Measurements from ENCODE around the gene ZBTB4.

Gene ZBTB4

DNA sequence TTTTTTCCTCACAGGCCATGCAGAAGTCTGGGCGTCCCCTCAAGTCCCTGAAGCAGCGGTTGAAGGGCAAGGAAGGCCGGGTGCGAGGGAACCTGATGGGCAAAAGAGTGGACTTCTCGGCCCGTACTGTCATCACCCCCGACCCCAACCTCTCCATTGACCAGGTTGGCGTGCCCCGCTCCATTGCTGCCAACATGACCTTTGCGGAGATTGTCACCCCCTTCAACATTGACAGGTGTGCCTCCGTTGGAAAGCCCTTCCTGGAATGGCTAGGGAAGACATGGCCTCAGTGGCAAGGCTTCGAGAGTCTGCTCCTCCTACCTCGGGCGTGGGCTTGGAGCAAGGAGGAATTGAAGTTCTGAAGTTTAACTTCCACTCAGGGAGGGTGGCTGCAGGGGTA is 18.2 kb upstream of the ZBTB4 start:
- peaks cover 57% of the 10 kb centered on the region for H4K20me1 ChIP-seq (ENCODE audit: insufficient read depth, low read length)
- 0 out of 2 replicates have a peak, but pooled peaks cover 5% of the 10 kb centered on the region for H3K4me1 ChIP-seq (ENCODE audit: insufficient read depth, low read length)
- H2AFZ ChIP-seq (ENCODE audit: low read depth, low read length): no peak overlapping the region
- DNase-seq (no peak), ATAC-seq (ENCODE audit: insufficient read depth, low read depth) (no peak)
- peaks cover 84% of the 10 kb centered on the region for H3K36me3 ChIP-seq (ENCODE audit: insufficient read depth, low read length)
- H3K4me2 ChIP-seq (ENCODE audit: insufficient read depth, low read length): no peak overlapping the region
- no peaks in the 10 kb centered on the region for H3K9me3 ChIP-seq (ENCODE audit: insufficient read depth, low read length, severe bottlenecking)
- no peak overlapping the region for H3K9ac ChIP-seq (ENCODE audit: low read depth, low read length)
- no peak overlapping the region for H3K4me3 ChIP-seq (ENCODE audit: low read depth in 1 of 2, low read length in 2 of 2)
- no peaks in the 10 kb centered on the region for H3K27me3 ChIP-seq (ENCODE audit: insufficient read depth, low read length, poor library complexity)
- peaks cover 46% of the 10 kb centered on the region for H3K79me2 ChIP-seq (ENCODE audit: insufficient read depth, low read length)
- no peak overlapping the region for H3K27ac ChIP-seq (ENCODE audit: low read length)
- TF ChIP-seq, protein P1, sequence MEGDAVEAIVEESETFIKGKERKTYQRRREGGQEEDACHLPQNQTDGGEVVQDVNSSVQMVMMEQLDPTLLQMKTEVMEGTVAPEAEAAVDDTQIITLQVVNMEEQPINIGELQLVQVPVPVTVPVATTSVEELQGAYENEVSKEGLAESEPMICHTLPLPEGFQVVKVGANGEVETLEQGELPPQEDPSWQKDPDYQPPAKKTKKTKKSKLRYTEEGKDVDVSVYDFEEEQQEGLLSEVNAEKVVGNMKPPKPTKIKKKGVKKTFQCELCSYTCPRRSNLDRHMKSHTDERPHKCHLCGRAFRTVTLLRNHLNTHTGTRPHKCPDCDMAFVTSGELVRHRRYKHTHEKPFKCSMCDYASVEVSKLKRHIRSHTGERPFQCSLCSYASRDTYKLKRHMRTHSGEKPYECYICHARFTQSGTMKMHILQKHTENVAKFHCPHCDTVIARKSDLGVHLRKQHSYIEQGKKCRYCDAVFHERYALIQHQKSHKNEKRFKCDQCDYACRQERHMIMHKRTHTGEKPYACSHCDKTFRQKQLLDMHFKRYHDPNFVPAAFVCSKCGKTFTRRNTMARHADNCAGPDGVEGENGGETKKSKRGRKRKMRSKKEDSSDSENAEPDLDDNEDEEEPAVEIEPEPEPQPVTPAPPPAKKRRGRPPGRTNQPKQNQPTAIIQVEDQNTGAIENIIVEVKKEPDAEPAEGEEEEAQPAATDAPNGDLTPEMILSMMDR (IDR thresholded peaks at IDR 0.05; ENCODE audit: borderline replicate concordance, extremely low read depth, low read length, poor library complexity, severe bottlenecking): no peak
- no peak for TF ChIP-seq EZH2 (IDR thresholded peaks at IDR 0.05; ENCODE audit: borderline replicate concordance, low read depth, low read length, severe bottlenecking)

DNA sequence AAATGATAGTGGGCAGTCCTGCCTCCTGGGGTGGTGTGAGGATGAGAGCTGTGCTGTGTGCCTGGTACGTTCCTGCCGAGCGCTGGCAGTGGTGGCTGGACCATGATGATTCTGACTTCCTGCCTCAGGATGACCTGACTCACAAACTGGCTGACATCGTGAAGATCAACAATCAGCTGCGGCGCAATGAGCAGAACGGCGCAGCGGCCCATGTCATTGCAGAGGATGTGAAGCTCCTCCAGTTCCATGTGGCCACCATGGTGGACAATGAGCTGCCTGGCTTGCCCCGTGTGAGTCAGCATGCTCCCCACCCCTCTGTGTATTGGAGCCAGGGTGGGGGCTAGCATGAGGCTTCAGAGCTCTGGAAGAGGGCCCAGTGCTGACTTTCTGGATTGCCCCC is 17.8 kb upstream of the ZBTB4 start:
- no peak overlapping the region for H2AFZ ChIP-seq (ENCODE audit: low read depth, low read length)
- no peaks in the 10 kb centered on the region for H3K9me3 ChIP-seq (ENCODE audit: insufficient read depth, low read length, severe bottlenecking)
- H3K27ac ChIP-seq (ENCODE audit: low read length): no peak overlapping the region
- 0 out of 2 replicates have a peak, but pooled peaks cover 5% of the 10 kb centered on the region for H3K4me1 ChIP-seq (ENCODE audit: insufficient read depth, low read length)
- peaks cover 50% of the 10 kb centered on the region for H3K79me2 ChIP-seq (ENCODE audit: insufficient read depth, low read length)
- H3K36me3 ChIP-seq (ENCODE audit: insufficient read depth, low read length): peaks cover 81% of the 10 kb centered on the region
- H4K20me1 ChIP-seq (ENCODE audit: insufficient read depth, low read length): peaks cover 55% of the 10 kb centered on the region
- no peak overlapping the region for H3K9ac ChIP-seq (ENCODE audit: low read depth, low read length)
- no peak overlapping the region for H3K4me3 ChIP-seq (ENCODE audit: low read depth in 1 of 2, low read length in 2 of 2)
- no peak for DNase-seq
- TF ChIP-seq EZH2 (IDR thresholded peaks at IDR 0.05; ENCODE audit: borderline replicate concordance, low read depth, low read length, severe bottlenecking): no peak
- TF ChIP-seq, protein P1 (IDR thresholded peaks at IDR 0.05; ENCODE audit: borderline replicate concordance, extremely low read depth, low read length, poor library complexity, severe bottlenecking): no peak
- H3K27me3 ChIP-seq (ENCODE audit: insufficient read depth, low read length, poor library complexity): no peaks in the 10 kb centered on the region
- no peak overlapping the region for H3K4me2 ChIP-seq (ENCODE audit: insufficient read depth, low read length)
- no peak for ATAC-seq (ENCODE audit: insufficient read depth, low read depth)

DNA sequence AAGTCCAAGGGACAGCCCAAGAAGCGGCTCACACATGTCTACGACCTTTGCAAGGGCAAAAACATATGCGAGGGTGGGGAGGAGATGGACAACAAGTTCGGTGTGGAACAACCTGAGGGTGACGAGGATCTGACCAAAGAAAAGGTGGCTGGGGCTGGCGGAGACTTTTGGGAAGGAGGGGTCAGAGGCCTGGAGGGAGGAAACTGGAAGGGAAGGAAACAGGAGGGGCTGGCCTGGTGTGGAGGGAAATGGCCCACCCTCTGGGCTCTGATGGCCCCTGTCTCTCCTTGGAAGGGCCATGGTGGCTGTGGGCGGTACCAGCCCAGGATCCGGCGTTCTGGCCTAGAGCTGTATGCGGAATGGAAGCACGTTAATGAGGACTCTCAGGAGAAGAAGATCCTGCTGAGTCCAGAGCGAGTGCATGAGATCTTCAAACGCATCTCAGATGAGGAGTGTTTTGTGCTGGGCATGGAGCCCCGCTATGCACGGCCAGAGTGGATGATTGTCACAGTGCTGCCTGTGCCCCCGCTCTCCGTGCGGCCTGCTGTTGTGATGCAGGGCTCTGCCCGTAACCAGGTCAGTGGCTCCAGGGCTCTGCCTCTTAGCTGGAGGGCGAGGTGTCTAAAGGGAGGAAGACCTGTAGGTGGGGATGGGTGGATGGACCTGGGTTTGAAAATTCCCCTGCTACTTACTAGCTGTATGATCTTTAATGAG is 17.2 kb upstream of the ZBTB4 start:
- Histone ChIP-seq H3K9ac (ENCODE audit: low read depth, low read length) (no peak overlapping the region), H3K4me2 (ENCODE audit: insufficient read depth, low read length) (no peak overlapping the region), H3K79me2 (ENCODE audit: insufficient read depth, low read length) (peaks cover 56% of the 10 kb centered on the region), H3K9me3 (ENCODE audit: insufficient read depth, low read length, severe bottlenecking) (no peaks in the 10 kb centered on the region), H4K20me1 (ENCODE audit: insufficient read depth, low read length) (peaks cover 59% of the 10 kb centered on the region), H3K4me1 (ENCODE audit: insufficient read depth, low read length) (0 out of 2 replicates have a peak, but pooled peaks cover 5% of the 10 kb centered on the region), H3K36me3 (ENCODE audit: insufficient read depth, low read length) (peaks cover 76% of the 10 kb centered on the region), H3K4me3 (ENCODE audit: low read depth in 1 of 2, low read length in 2 of 2) (no peak overlapping the region), H3K27me3 (ENCODE audit: insufficient read depth, low read length, poor library complexity) (no peaks in the 10 kb centered on the region), H3K27ac (ENCODE audit: low read length) (no peak overlapping the region), H2AFZ (ENCODE audit: low read depth, low read length) (no peak overlapping the region)
- DNase-seq (no peak), ATAC-seq (ENCODE audit: insufficient read depth, low read depth) (no peak)
- TF ChIP-seq EZH2 (IDR thresholded peaks at IDR 0.05; ENCODE audit: borderline replicate concordance, low read depth, low read length, severe bottlenecking): no peak
- TF ChIP-seq, protein P1 (IDR thresholded peaks at IDR 0.05; ENCODE audit: borderline replicate concordance, extremely low read depth, low read length, poor library complexity, severe bottlenecking): no peak
